ENCODE data around the gene TXLNB.
"Not testable (repeated sequence)": the region's sequence is repeated elsewhere in the genome, so short reads cannot be mapped to it uniquely, and the experiment has no call there.

Gene TXLNB

DNA sequence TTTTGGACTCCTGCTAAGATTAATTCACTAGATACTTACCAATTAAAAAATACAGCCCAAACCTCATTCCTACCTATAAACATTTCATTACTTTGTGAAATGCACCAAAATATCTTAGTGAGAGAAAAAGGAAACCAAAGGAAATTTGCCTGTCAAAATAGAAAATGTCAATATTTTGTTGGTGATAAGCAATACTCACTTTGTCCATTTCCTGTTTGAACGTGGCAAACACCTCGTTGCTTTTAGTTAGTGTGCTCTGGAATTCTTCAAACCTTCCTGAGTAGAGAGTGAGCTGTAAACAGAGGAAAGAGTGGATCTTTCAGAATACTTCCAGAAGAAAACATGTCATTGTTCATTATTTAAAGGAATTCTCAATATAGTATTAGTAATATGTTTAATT is 44.2 kb downstream of the TXLNB start:
- Mint-ChIP-seq H3K27ac (peak overlapping the region; percentile 79), H3K4me3 (no peak overlapping the region), H3K36me3 (ENCODE audit: low read depth) (peaks cover 4% of the 10 kb centered on the region), H3K9me3 (no peaks in the 10 kb centered on the region), H3K27me3 (ENCODE audit: low read depth) (no peaks in the 10 kb centered on the region), H3K4me1 (ENCODE audit: low read depth) (peaks cover 41% of the 10 kb centered on the region)

DNA sequence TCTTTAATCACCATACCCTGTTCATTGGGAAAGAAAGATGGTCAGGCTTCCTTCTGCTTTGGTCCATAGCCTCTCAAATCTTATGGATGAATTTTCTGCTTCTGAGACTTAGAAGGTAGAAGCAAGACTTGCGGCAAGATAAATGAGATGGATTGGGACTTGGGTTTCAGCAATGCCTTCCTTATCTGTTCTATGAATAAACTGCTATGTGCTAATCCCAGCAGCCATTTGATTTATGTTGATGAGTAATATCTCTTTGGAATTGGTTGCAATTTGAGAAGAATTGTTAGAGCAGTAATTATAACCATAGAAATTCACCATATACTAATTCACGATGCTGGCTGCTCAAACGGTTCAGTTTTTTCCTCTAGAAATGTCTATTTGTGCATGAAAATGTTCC is 48.3 kb downstream of the TXLNB start:
- H3K36me3 Mint-ChIP-seq (ENCODE audit: low read depth): peaks cover 2% of the 10 kb centered on the region
- no peak overlapping the region for H3K4me3 Mint-ChIP-seq
- H3K4me1 Mint-ChIP-seq (ENCODE audit: low read depth): peaks cover 9% of the 10 kb centered on the region
- no peak overlapping the region for H3K27ac Mint-ChIP-seq
- H3K27me3 Mint-ChIP-seq (ENCODE audit: low read depth): no peaks in the 10 kb centered on the region
- no peaks in the 10 kb centered on the region for H3K9me3 Mint-ChIP-seq

- no peaks in the 10 kb centered on the region for H3K9me3 Mint-ChIP-seq
- peaks cover 7% of the 10 kb centered on the region for H3K4me1 Mint-ChIP-seq (ENCODE audit: low read depth)
- no peak overlapping the region for H3K4me3 Mint-ChIP-seq
- no peak overlapping the region for H3K27ac Mint-ChIP-seq
- peaks cover 2% of the 10 kb centered on the region for H3K36me3 Mint-ChIP-seq (ENCODE audit: low read depth)
- no peaks in the 10 kb centered on the region for H3K27me3 Mint-ChIP-seq (ENCODE audit: low read depth)
Measured at GRCh38 chr6:139242457-139243240, 49.1 kb downstream of the TXLNB start.

DNA sequence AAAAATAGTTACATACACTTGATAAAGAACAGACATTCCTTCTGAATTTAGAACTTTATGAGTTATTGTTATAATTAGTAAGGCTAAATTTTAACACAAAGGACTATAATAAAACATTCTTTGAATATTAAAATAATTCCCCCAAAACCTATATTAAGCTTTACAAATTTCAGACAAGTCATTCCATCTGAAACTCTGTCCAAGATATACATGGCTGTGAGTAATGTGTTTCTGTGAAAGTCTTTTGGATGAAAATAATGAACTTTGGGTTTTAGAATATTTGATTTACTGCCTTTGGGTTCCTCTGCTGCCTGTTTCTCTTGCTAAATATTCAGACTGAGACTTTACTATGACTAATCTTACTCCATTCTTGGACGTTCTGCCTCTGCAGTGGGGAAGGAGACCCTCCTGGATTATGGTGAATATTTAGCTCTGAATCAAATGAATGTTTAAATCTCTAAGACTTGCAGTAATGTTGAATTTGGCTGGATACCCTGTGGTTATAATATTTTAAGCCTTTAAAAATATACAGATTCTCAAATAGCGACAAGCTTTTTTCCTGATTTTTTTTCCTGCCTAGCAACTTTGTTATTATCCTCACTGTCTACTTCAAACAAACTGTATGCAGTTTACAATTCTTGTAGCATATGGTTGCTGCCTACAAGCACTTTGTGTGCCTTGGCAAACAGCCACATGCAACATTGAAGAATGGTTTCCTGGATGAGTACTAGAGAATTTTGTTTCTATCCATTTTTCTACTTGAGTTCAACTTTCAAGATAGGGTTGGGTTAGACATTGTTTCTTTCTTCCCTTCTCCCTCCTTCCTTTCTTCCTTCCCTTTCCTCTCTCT is 51.4 kb downstream of the TXLNB start:
- no peak overlapping the region for H3K4me3 Mint-ChIP-seq
- peaks cover 6% of the 10 kb centered on the region for H3K4me1 Mint-ChIP-seq (ENCODE audit: low read depth)
- H3K27ac Mint-ChIP-seq: no peak overlapping the region
- H3K9me3 Mint-ChIP-seq: no peaks in the 10 kb centered on the region
- H3K36me3 Mint-ChIP-seq (ENCODE audit: low read depth): peaks cover 4% of the 10 kb centered on the region
- no peaks in the 10 kb centered on the region for H3K27me3 Mint-ChIP-seq (ENCODE audit: low read depth)

GRCh38 chr6:139239064-139239463 is 52.7 kb downstream of the TXLNB start:
- peaks cover 2% of the 10 kb centered on the region for H3K4me1 Mint-ChIP-seq (ENCODE audit: low read depth)
- no peak overlapping the region for H3K4me3 Mint-ChIP-seq
- peaks cover under 1% of the 10 kb centered on the region for H3K9me3 Mint-ChIP-seq
- H3K27me3 Mint-ChIP-seq (ENCODE audit: low read depth): no peaks in the 10 kb centered on the region
- H3K36me3 Mint-ChIP-seq (ENCODE audit: low read depth): peaks cover 4% of the 10 kb centered on the region
- H3K27ac Mint-ChIP-seq: no peak overlapping the region

- peaks cover 2% of the 10 kb centered on the region for H3K4me1 Mint-ChIP-seq (ENCODE audit: low read depth)
- H3K4me3 Mint-ChIP-seq: no peak overlapping the region
- H3K27ac Mint-ChIP-seq: no peak overlapping the region
- peaks cover 9% of the 10 kb centered on the region for H3K9me3 Mint-ChIP-seq
- H3K27me3 Mint-ChIP-seq (ENCODE audit: low read depth): no peaks in the 10 kb centered on the region
- H3K36me3 Mint-ChIP-seq (ENCODE audit: low read depth): peaks cover 7% of the 10 kb centered on the region
Measured at GRCh38 chr6:139236105-139236504, 55.7 kb downstream of the TXLNB start.

DNA sequence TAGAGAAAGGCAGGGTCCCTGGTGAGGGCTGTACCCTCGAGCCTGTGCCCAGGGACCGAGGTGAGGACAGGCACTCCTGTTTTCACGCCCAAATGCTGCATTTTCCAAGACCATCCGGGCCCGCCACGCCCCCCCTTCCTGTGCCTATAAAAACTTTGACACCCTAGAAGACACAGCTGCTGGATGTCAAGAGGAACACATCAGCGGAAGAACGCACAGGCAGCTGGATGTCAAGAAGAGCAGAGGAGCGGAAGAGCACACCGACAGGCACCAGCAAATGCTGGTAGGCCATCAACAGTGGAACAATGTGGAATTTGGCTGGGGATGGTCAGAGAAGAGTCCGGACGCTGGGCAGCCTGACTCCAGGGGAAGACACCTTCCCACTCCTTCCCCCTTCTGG is 56.1 kb downstream of the TXLNB start:
- Mint-ChIP-seq H3K4me1 (ENCODE audit: low read depth) (peaks cover 2% of the 10 kb centered on the region), H3K4me3 (no peak overlapping the region), H3K9me3 (peaks cover 9% of the 10 kb centered on the region), H3K27me3 (ENCODE audit: low read depth) (no peaks in the 10 kb centered on the region), H3K36me3 (ENCODE audit: low read depth) (peaks cover 7% of the 10 kb centered on the region), H3K27ac (no peak overlapping the region)

- not testable (repeated sequence) for H3K4me3 Mint-ChIP-seq; H3K27ac Mint-ChIP-seq; H3K4me1 Mint-ChIP-seq (ENCODE audit: low read depth); H3K9me3 Mint-ChIP-seq; H3K27me3 Mint-ChIP-seq (ENCODE audit: low read depth); H3K36me3 Mint-ChIP-seq (ENCODE audit: low read depth)
Measured at GRCh38 chr6:139234193-139234592, 57.6 kb downstream of the TXLNB start.

DNA sequence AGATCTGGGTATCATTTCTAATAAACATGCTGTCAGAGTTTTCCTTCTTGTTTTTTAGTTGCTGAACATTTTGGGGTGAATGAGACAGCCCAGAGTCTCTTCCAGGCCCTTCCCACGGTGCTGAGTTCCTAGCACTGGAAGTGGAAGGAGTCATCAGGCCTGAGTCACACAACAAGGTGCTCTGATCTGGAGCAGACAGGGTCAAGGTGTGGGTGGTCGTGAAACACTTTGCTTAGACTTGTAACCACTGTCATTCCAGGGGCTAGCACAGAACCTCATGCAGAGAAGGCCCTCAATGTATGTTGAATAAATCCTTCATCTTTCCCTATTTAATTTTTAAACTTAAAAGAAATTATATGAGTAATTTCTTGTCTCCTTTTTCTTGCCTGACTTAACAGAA is 60.6 kb downstream of the TXLNB start:
- Mint-ChIP-seq H3K27me3 (ENCODE audit: low read depth) (no peaks in the 10 kb centered on the region), H3K27ac (no peak overlapping the region), H3K4me3 (no peak overlapping the region), H3K9me3 (peaks cover 9% of the 10 kb centered on the region), H3K36me3 (ENCODE audit: low read depth) (peaks cover 5% of the 10 kb centered on the region), H3K4me1 (ENCODE audit: low read depth) (peaks cover 5% of the 10 kb centered on the region)

DNA sequence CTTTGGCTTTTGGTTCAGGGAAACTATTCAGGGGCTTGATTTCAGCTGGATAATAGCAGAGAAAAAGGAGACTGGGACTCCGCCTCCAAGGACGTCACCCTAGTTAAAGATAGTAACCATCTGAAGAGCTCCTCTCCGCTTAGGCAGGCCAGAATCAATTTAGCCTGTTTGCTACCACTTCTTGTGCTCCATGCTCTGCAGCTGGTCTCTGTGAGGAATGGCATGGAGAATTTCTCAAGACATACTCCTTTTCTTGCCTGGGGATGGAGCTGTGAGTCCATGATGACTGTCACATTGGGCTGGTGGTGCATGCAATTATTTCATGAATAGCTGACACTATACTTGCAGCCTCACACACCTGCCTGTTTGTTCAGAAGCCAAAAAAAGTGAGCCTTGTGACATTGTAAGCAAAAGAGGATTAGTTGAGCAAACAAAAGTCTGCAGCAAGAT is 61.4 kb downstream of the TXLNB start:
- Mint-ChIP-seq H3K27ac (no peak overlapping the region), H3K27me3 (ENCODE audit: low read depth) (no peaks in the 10 kb centered on the region), H3K9me3 (peaks cover 9% of the 10 kb centered on the region), H3K4me1 (ENCODE audit: low read depth) (peaks cover 5% of the 10 kb centered on the region), H3K4me3 (no peak overlapping the region), H3K36me3 (ENCODE audit: low read depth) (peaks cover 5% of the 10 kb centered on the region)

- H3K36me3 Mint-ChIP-seq (ENCODE audit: low read depth); H3K4me3 Mint-ChIP-seq; H3K4me1 Mint-ChIP-seq (ENCODE audit: low read depth); H3K27me3 Mint-ChIP-seq (ENCODE audit: low read depth); H3K9me3 Mint-ChIP-seq; H3K27ac Mint-ChIP-seq: not testable (repeated sequence)
Measured at GRCh38 chr6:139228387-139228786, 63.4 kb downstream of the TXLNB start.

- no peak overlapping the region for H3K4me3 Mint-ChIP-seq
- peaks cover 6% of the 10 kb centered on the region for H3K9me3 Mint-ChIP-seq
- no peak overlapping the region for H3K27ac Mint-ChIP-seq
- H3K27me3 Mint-ChIP-seq (ENCODE audit: low read depth): no peaks in the 10 kb centered on the region
- no peaks in the 10 kb centered on the region for H3K36me3 Mint-ChIP-seq (ENCODE audit: low read depth)
- H3K4me1 Mint-ChIP-seq (ENCODE audit: low read depth): peaks cover 11% of the 10 kb centered on the region
Measured at GRCh38 chr6:139219746-139220145, 72.1 kb downstream of the TXLNB start.

- H3K9me3 Mint-ChIP-seq: peaks cover 6% of the 10 kb centered on the region
- peaks cover 11% of the 10 kb centered on the region for H3K4me1 Mint-ChIP-seq (ENCODE audit: low read depth)
- no peaks in the 10 kb centered on the region for H3K36me3 Mint-ChIP-seq (ENCODE audit: low read depth)
- no peaks in the 10 kb centered on the region for H3K27me3 Mint-ChIP-seq (ENCODE audit: low read depth)
- H3K27ac Mint-ChIP-seq: peak overlapping the region; percentile 82
- H3K4me3 Mint-ChIP-seq: peak overlapping the region; percentile 57
Measured at GRCh38 chr6:139219271-139219729, 72.5 kb downstream of the TXLNB start.

GRCh38 chr6:139212460-139212859 is 79.3 kb downstream of the TXLNB start:
- H3K27me3 Mint-ChIP-seq (ENCODE audit: low read depth); H3K4me3 Mint-ChIP-seq; H3K4me1 Mint-ChIP-seq (ENCODE audit: low read depth); H3K27ac Mint-ChIP-seq: not testable (repeated sequence)
- Mint-ChIP-seq H3K36me3 (ENCODE audit: low read depth) (peaks cover 17% of the 10 kb centered on the region), H3K9me3 (peaks cover 50% of the 10 kb centered on the region)

DNA sequence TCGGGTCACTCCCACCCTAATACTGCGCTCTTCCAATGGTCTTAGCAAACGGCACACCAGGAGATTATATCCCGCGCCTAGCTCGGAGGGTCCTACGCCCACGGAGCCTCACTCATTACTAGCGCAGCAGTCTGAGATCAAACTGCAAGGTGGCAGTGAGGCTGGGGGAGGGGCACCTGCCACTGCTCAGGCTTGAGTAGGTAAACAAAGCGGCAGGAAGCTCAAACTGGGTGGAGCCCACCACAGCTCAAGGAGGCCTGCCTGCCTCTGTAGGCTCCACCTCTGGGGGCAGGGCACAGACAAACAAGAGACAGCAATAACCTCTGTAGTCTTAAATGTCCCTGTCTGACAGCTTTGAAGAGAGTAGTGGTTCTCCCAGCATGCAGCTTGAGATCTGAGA is 81.0 kb downstream of the TXLNB start:
- not testable (repeated sequence) for H3K27ac Mint-ChIP-seq; H3K4me1 Mint-ChIP-seq (ENCODE audit: low read depth); H3K4me3 Mint-ChIP-seq; H3K27me3 Mint-ChIP-seq (ENCODE audit: low read depth)
- Mint-ChIP-seq H3K36me3 (ENCODE audit: low read depth) (peaks cover 23% of the 10 kb centered on the region), H3K9me3 (peaks cover 64% of the 10 kb centered on the region)
